ENCODE results near the gene MYO10.

DNA sequence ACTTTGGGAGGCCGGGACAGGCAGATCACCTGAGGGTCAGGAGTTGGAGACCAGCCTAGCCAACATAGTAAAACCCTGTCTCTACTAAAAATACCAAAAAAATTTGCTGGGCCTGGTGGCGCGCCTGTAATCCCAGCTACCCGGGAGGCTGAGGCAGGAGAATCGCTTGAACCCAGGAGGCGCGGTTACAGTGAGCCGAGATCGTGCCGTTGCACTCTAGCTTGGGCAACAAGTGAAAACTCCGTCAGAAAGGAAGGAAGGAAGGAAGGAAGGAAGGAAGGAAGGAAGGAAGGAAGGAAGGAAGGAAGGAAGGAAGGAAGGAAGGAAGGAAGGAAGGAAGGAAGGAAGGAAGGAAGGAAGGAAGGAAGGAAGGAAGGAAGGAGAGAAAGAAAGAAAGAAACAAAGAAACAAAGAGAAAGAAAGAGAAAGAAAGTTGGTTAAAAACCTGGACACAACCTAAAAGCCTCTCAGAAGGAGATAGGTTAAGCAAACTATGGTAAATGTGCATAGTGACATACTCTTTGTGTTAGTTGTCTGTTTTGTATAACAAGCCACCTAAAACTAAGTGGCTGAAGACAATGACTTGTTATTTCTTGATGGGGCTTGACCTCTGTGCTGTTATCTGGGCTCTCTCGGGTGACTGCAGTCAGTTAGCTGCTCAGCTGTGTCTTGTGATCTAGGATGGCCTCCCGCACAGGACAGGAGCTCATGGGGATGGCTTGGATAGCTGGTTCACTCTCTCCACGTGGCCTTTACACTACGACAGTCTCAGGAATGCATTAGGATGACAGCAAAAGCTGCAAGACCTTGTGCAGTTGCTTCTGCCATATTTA lies 8.0 kb upstream of the MYO10 start:
- TF ChIP-seq CTCF (IDR thresholded peaks at IDR 0.05; ENCODE audit: insufficient read depth, low read depth, low read length) (no peak), EZH2 (IDR thresholded peaks at IDR 0.05; ENCODE audit: insufficient read depth, low read length) (no peak)
